Measurements from ENCODE around the gene RFPL4AL1. TPM values are rescaled to one million over a fixed set of nuclear protein-coding genes. Genes with fewer than 3 reads are reported as not detected.

The RFPL4AL1 gene
- polyA plus RNA-seq, 4 donors: not detected

- no peak for DNase-seq (ENCODE audit: low read depth in 4 of 4, low spot score in 2 of 4)
These were observed 51.1 kb downstream of the RFPL4AL1 start for GRCh38 chr19:55820037-55820436.

Other genes with a start within 250 kb of the RFPL4AL1 start
- gene SBK2, start 232.0 kb upstream of the RFPL4AL1 start, polyA plus RNA-seq (ENCODE audit: insufficient read length in 4 of 4): 1 to 10 TPM in 1 of 4 donors, under 1 TPM in 3; 0.51 to 1.5 (median 0.88) TPM
- under 1 TPM; 0.10 to 0.22 (median 0.13) TPM for gene SBK3, start 223.6 kb upstream of the RFPL4AL1 start, polyA plus RNA-seq (ENCODE audit: insufficient read length in 4 of 4)
- 10 to 100 TPM in 3 of 4 donors, 1 to 10 TPM in 1; 9.8 to 26.1 (median 17.7) TPM for gene ZNF579, start 188.3 kb upstream of the RFPL4AL1 start, polyA plus RNA-seq (ENCODE audit: insufficient read length in 4 of 4)
- gene FIZ1, start 169.6 kb upstream of the RFPL4AL1 start, polyA plus RNA-seq (ENCODE audit: insufficient read length in 4 of 4): 10 to 100 TPM; 15.7 to 28.9 (median 23.4) TPM
- gene ZNF524, start 168.8 kb upstream of the RFPL4AL1 start, polyA plus RNA-seq (ENCODE audit: insufficient read length in 4 of 4): 10 to 100 TPM in 2 of 4 donors, 1 to 10 TPM in 2; 5.3 to 14.8 (median 10.9) TPM
- 10 to 100 TPM in 2 of 4 donors, 1 to 10 TPM in 2; 5.8 to 15.1 (median 11.3) TPM for gene ZNF865, start 163.5 kb upstream of the RFPL4AL1 start, polyA plus RNA-seq (ENCODE audit: insufficient read length in 4 of 4)
- 10 to 100 TPM in 3 of 4 donors, 1 to 10 TPM in 1; 9.1 to 15.0 (median 12.9) TPM for gene ZNF784, start 144.6 kb upstream of the RFPL4AL1 start, polyA plus RNA-seq (ENCODE audit: insufficient read length in 4 of 4)
- gene ZNF580, start 128.1 kb upstream of the RFPL4AL1 start, polyA plus RNA-seq (ENCODE audit: insufficient read length in 4 of 4): 10 to 100 TPM; 33.8 to 67.1 (median 51.7) TPM
- 10 to 100 TPM; 23.8 to 33.5 (median 28.0) TPM for gene ZNF581, start 125.5 kb upstream of the RFPL4AL1 start, polyA plus RNA-seq (ENCODE audit: insufficient read length in 4 of 4)
- 10 to 100 TPM; 18.3 to 29.6 (median 25.8) TPM for gene CCDC106, start 120.9 kb upstream of the RFPL4AL1 start, polyA plus RNA-seq (ENCODE audit: insufficient read length in 4 of 4)
- 100 to 1,000 TPM; 150 to 257 (median 198) TPM for gene U2AF2, start 114.1 kb upstream of the RFPL4AL1 start, polyA plus RNA-seq (ENCODE audit: insufficient read length in 4 of 4)
- gene EPN1, start 93.9 kb upstream of the RFPL4AL1 start, polyA plus RNA-seq (ENCODE audit: insufficient read length in 4 of 4): 100 to 1,000 TPM in 3 of 4 donors, 10 to 100 TPM in 1; 92.1 to 157 (median 133) TPM
- under 1 TPM in 2 of 4 donors, not detected in 2; 0.03 to 0.08 TPM for gene NLRP9, start 30.7 kb upstream of the RFPL4AL1 start, polyA plus RNA-seq (ENCODE audit: insufficient read length in 4 of 4)
- under 1 TPM in 2 of 4 donors, not detected in 2; 0.16 to 0.25 TPM for gene RFPL4A, start 10.0 kb upstream of the RFPL4AL1 start, polyA plus RNA-seq (ENCODE audit: insufficient read length in 4 of 4)
- under 1 TPM; 0.08 to 0.21 (median 0.14) TPM for gene NLRP11, start 62.9 kb downstream of the RFPL4AL1 start, polyA plus RNA-seq (ENCODE audit: insufficient read length in 4 of 4)
- gene NLRP4, start 67.4 kb downstream of the RFPL4AL1 start, polyA plus RNA-seq (ENCODE audit: insufficient read length in 4 of 4): not detected
- gene NLRP13, start 163.2 kb downstream of the RFPL4AL1 start, polyA plus RNA-seq (ENCODE audit: insufficient read length in 4 of 4): not detected
- under 1 TPM in 1 of 4 donors, not detected in 3; 0.03 TPM for gene NLRP8, start 178.7 kb downstream of the RFPL4AL1 start, polyA plus RNA-seq (ENCODE audit: insufficient read length in 4 of 4)
- gene NLRP5, start 217.7 kb downstream of the RFPL4AL1 start, polyA plus RNA-seq (ENCODE audit: insufficient read length in 4 of 4): not detected